BLaER1 (cell line): ENCODE results near the gene CALB2.
"Not testable (repeated sequence)": the region's sequence is repeated elsewhere in the genome, so short reads cannot be mapped to it uniquely, and the experiment has no call there.

Source experiments
- H3K27ac ChIP-seq: shearing (Covaris generic); formaldehyde crosslinking; 2 replicates; pipeline ENCODE4 v1.8.1; 2022
- H3K27me3 ChIP-seq: shearing (Covaris generic); formaldehyde crosslinking; 2 replicates; pipeline ENCODE4 v1.8.1; 2022
- H3K36me3 ChIP-seq: shearing (Covaris generic); formaldehyde crosslinking; 2 replicates; pipeline ENCODE4 v1.8.1; 2022
- H3K4me1 ChIP-seq: shearing (Covaris generic); formaldehyde crosslinking; 2 replicates; pipeline ENCODE4 v1.8.1; 2022
- H3K4me2 ChIP-seq: shearing (Covaris generic); formaldehyde crosslinking; 2 replicates; pipeline ENCODE4 v1.8.1; 2022
- H3K4me3 ChIP-seq: shearing (Covaris generic); formaldehyde crosslinking; 2 replicates; pipeline ENCODE4 v1.8.1; 2022
- H3K9ac ChIP-seq: shearing (Covaris generic); formaldehyde crosslinking; 2 replicates; pipeline ENCODE4 v1.8.1; 2022
- H3K9me3 ChIP-seq: shearing (Covaris generic); formaldehyde crosslinking; 2 replicates; pipeline ENCODE4 v1.8.1; 2022
- H4K20me1 ChIP-seq: shearing (Covaris generic); formaldehyde crosslinking; 2 replicates; pipeline ENCODE4 v1.8.1; 2022
- Cebpa-rat ChIP-seq: shearing (Covaris generic); IDR thresholded peaks from 2 replicates; pipeline ENCODE4 v1.8.1; 2022

Gene CALB2

DNA sequence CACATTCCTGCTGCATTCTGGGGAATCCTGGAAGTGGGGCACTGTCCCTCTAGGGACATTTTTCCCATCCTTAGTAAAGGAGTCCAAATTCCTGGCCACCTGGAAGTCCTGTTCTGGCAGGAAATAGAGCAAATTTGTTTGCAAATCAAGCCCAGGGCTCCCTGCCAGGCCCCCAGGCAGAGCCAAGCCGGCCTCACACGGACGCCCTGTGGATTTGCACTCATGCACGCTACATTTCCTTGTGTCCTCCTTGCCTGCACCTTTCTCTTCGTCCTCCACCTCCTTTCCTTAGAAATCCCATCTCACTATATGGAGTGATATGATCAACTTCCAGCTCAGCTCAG is 7.0 kb upstream of the CALB2 start:
- H4K20me1 ChIP-seq, result no peaks in the 10 kb centered on the region
- no peak overlapping the region for H3K4me2 ChIP-seq
- no peak overlapping the region for H3K4me3 ChIP-seq
- no peaks in the 10 kb centered on the region for H3K4me1 ChIP-seq
- H3K27me3 ChIP-seq, result no peaks in the 10 kb centered on the region
- no peaks in the 10 kb centered on the region for H3K9me3 ChIP-seq
- H3K27ac ChIP-seq, result no peak overlapping the region
- no peaks in the 10 kb centered on the region for H3K36me3 ChIP-seq
- TF ChIP-seq Cebpa-rat, result no peak
- no peak overlapping the region for H3K9ac ChIP-seq

DNA sequence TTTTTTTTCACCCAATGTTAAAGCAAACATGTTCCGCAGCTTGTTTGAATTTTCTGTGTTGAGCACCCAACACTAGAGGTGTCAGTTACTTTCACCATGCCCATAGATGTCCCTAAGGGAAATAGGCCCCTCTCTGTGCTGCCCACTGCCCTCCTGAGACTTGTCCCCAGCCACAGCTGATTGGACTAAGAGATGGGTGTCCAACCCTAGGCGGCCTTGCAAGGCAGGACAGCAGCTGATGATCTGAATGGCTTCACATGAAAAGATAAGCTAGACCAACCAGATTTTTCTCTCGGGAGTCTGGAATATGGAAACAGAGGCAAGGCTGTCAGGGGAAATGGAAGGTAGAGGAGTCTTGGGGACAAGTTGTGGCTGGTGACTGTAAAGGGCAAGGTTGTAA is 6.1 kb upstream of the CALB2 start:
- Histone ChIP-seq H3K4me3 (no peak overlapping the region), H3K9me3 (no peaks in the 10 kb centered on the region), H4K20me1 (no peaks in the 10 kb centered on the region), H3K4me1 (no peaks in the 10 kb centered on the region), H3K4me2 (no peak overlapping the region), H3K27me3 (no peaks in the 10 kb centered on the region), H3K9ac (no peak overlapping the region), H3K27ac (no peak overlapping the region), H3K36me3 (no peaks in the 10 kb centered on the region)
- no peak for TF ChIP-seq Cebpa-rat

DNA sequence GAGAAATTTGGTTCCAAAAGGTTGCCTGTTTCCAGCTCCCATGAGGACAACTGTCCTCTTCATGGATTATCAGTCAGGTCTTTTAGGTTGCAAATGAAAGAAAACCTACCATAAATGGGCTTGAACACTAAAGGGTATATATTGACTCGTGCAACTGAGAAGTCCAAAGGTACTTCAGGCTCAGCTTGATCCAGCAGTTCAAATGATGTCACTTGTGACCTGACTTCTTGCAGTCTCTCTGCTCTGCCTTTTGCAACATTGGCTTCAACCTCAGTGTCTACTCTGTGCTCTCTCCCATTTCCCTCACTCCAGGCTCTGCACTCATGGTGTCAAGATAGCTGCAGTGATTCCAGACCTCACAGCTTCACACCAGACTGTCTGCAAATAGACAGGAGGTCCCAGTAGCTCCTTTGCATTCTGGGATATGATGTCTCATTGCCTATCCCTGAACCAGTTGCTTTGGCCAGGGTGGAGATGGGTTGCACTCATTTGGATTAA is 5.5 kb upstream of the CALB2 start:
- no peak overlapping the region for H3K4me2 ChIP-seq
- no peak overlapping the region for H3K27ac ChIP-seq
- no peak for TF ChIP-seq Cebpa-rat
- no peaks in the 10 kb centered on the region for H3K4me1 ChIP-seq
- H4K20me1 ChIP-seq, result no peaks in the 10 kb centered on the region
- H3K4me3 ChIP-seq, result no peak overlapping the region
- H3K36me3 ChIP-seq, result no peaks in the 10 kb centered on the region
- no peak overlapping the region for H3K9ac ChIP-seq
- H3K9me3 ChIP-seq, result no peaks in the 10 kb centered on the region
- H3K27me3 ChIP-seq, result no peaks in the 10 kb centered on the region

DNA sequence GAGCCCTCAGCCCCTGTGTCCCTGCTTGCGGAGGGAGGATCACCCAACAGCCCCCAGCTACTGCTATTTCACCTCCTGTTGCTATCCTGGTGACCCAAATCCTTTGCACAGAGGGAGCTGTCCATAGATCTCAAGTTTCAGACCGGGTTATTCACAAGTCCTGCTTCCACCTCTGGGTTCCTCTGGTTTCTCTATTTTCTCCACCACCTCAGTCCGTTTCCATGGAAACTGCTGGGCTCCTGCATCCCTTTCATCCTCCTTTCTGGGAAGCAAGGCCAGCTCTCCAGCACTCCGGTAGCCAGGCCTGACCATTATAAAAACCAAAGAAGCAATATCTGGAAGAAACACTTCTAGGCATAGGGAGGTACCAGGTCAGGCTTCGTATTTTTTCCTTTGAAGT is 4.8 kb upstream of the CALB2 start:
- H3K4me1 ChIP-seq, result peaks cover 2% of the 10 kb centered on the region
- H4K20me1 ChIP-seq, result no peaks in the 10 kb centered on the region
- H3K27ac ChIP-seq, result no peak overlapping the region
- no peaks in the 10 kb centered on the region for H3K9me3 ChIP-seq
- no peaks in the 10 kb centered on the region for H3K27me3 ChIP-seq
- no peak overlapping the region for H3K4me2 ChIP-seq
- H3K9ac ChIP-seq, result no peak overlapping the region
- no peak for TF ChIP-seq Cebpa-rat
- H3K4me3 ChIP-seq, result no peak overlapping the region
- H3K36me3 ChIP-seq, result no peaks in the 10 kb centered on the region

DNA sequence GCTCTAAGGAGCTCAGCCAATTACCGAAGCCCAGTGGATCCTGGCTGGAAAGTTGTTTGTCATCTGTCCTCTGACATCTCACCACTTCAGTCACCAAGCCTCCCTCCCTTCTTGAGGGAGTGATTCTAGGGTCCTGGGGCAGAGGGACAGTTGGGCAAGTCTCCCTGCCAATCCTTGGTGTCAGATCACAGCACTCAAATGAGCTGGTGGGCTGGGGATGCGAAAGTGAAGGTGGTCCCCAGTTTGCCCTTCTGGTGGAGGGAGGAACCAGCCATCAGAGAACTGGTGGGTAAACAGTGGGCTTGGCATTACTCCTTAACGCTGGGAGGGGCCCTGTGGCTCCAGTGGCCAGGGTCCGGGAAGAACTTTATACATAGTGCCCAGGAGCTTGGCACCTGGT is 4.4 kb upstream of the CALB2 start:
- Histone ChIP-seq H3K27me3 (no peaks in the 10 kb centered on the region), H4K20me1 (no peaks in the 10 kb centered on the region), H3K36me3 (no peaks in the 10 kb centered on the region), H3K4me3 (no peak overlapping the region), H3K27ac (no peak overlapping the region), H3K9me3 (no peaks in the 10 kb centered on the region), H3K4me1 (peaks cover 6% of the 10 kb centered on the region), H3K9ac (no peak overlapping the region), H3K4me2 (no peak overlapping the region)
- TF ChIP-seq Cebpa-rat, result no peak

DNA sequence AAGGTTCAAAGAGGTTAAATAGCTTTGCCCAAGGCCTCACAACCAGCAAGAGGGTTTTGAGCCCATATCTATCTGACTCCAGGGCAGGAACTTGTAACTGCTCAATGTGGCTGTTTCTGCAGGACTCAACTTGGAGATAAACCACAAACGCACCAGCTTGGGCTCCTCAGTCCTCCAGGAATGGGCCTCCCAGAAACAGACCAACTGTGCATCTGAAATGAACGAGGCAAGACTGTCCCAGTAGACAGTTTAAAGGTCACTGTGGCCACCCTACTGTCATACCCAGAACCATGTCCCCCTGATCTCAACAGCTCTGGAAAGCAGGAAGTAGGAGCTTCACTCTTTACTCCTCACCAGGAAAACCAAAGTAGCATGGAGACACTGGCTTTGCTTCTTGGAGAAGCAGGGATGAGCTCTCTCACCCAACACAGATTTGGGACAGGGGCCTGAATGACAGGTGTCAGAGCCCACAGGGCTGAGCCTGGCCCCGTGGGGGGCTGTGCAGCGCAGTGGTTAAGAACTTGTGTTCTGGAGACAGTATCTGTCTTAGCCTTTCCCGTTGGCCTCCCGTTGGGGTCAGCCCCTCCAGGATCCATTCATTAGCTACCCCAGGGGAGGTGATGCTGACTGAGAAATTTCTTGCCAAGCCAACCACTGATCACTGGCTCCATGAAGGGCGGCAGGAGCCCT is 2.3 kb upstream of the CALB2 start:
- no peaks in the 10 kb centered on the region for H3K36me3 ChIP-seq
- no peak overlapping the region for H3K4me3 ChIP-seq
- TF ChIP-seq Cebpa-rat, result no peak
- H4K20me1 ChIP-seq, result no peaks in the 10 kb centered on the region
- no peaks in the 10 kb centered on the region for H3K27me3 ChIP-seq
- H3K9ac ChIP-seq, result no peak overlapping the region
- H3K4me2 ChIP-seq, result no peak overlapping the region
- no peaks in the 10 kb centered on the region for H3K9me3 ChIP-seq
- peaks cover 6% of the 10 kb centered on the region for H3K4me1 ChIP-seq
- H3K27ac ChIP-seq, result no peak overlapping the region

DNA sequence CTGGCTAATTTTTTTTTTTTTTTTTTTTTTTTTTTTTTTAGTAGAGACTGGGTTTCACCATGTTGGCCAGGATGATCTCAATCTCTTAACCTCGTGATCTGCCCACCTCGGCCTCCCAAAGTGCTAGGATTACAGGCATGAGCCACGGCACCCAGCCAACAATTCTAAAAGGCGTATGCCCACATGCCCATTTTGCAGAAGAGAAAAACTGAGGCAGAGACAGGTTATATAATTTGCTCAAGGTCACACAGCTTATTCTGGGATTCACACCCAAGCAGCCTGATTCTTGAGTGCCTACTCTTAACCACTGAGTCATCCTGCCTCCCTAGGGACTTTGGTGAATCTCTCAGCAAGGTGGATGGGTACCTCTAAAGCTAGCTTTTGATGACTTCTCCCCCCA is 1.6 kb upstream of the CALB2 start:
- not testable (repeated sequence) for H3K4me2 ChIP-seq, H3K4me3 ChIP-seq, H3K9me3 ChIP-seq, H3K27ac ChIP-seq, H3K36me3 ChIP-seq, H3K27me3 ChIP-seq, H3K9ac ChIP-seq, H3K4me1 ChIP-seq, H4K20me1 ChIP-seq

DNA sequence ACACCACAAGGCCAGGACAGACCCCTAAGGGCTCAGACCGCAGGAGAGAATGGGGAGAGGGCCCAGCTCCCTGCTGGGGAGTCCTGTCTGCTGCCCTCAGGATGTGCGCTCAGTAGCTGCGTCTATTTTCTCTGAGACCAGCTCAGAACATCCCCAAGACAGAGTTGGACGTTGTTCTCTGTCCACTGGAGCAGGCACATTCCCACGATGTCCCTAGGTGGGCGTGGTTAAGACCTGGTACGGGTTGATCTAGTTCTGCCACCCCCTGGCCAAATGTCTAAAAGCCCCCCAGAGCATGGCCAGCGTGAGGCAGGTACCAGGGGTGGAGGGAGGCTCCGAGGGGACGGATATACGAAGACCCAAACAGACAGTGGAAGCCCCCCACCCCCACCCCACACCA is 842 bp upstream of the CALB2 start:
- TF ChIP-seq Cebpa-rat, result no peak
- Histone ChIP-seq H3K9me3 (no peaks in the 10 kb centered on the region), H3K4me2 (0 out of 2 replicates have a peak overlapping the region, but pooled peaks have one; percentile 90), H3K27me3 (no peaks in the 10 kb centered on the region), H4K20me1 (no peaks in the 10 kb centered on the region), H3K27ac (no peak overlapping the region), H3K4me3 (no peak overlapping the region), H3K9ac (no peak overlapping the region), H3K4me1 (peaks cover 6% of the 10 kb centered on the region), H3K36me3 (no peaks in the 10 kb centered on the region)

DNA sequence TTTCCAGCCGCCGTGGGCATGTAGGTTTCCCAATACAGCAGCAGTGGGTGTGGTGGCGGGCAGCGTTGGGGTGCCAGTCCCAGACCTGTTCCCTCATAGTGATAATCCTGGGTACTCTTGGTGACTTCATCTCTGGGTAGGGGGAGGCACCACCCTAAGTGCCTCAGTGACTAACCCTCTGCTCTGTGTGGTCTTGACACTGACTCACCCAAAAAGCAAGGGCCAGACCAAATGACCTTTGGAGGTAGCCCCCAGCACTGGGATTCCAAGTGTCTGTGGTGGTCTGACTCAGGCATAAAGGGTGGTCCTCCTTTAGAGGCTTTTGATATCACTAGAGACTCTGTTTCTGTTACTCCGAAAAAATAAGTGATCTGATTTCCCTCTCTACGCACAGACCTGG is 908 bp downstream of the CALB2 start:
- no peak overlapping the region for H3K9ac ChIP-seq
- no peak overlapping the region for H3K27ac ChIP-seq
- H3K36me3 ChIP-seq, result no peaks in the 10 kb centered on the region
- no peak overlapping the region for H3K4me2 ChIP-seq
- no peak for TF ChIP-seq Cebpa-rat
- H3K27me3 ChIP-seq, result no peaks in the 10 kb centered on the region
- no peaks in the 10 kb centered on the region for H4K20me1 ChIP-seq
- H3K4me3 ChIP-seq, result no peak overlapping the region
- peaks cover 6% of the 10 kb centered on the region for H3K4me1 ChIP-seq
- H3K9me3 ChIP-seq, result no peaks in the 10 kb centered on the region

DNA sequence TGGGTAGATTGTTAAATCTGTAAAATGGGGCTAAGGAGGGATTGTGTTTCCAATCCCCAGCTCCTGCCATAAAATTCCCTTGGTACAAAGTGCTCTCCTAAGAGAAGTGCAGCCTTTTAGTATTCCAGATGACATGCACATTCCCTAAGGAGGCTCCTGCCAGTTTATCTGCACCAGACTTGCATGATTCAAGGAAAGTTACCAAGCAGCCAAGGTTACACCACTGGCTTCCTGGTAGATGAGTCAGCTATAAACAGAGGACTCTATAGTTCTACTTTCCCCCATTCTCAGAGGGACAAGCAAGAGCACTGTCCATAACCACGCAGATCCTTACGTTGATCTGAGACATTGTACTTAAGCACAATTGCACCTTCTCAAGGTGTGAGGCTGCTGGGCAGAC is 1.9 kb downstream of the CALB2 start:
- no peaks in the 10 kb centered on the region for H3K9me3 ChIP-seq
- no peak overlapping the region for H3K4me2 ChIP-seq

DNA sequence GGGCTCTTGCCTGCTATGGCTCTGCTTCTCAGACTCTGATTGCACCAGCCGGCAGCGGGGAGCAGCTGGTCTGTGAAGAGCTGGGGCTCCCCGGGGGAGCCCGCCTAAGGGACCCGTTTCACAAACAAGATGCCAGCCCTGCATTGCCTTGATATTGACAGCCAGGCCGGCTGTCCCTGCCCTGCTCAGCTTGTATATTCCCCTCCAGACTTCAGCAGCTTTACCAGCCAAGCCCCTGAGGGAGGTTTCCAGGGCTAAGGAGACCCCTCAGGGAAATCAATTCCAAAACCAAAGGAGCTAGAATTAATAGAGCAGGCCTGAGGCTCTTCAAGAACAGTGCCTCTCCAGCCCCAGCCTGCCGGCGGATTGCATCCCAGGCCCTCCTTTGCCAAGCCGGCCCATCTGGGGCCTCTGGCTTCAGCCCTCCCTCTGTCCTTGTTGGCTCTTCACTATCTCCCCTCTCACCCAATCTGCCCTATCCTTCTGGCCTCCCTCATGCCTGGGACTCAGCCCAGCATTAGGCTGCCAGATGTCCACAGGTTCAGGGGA is 5.7 kb downstream of the CALB2 start:
- no peak overlapping the region for H3K27ac ChIP-seq
- no peak overlapping the region for H3K4me3 ChIP-seq
- H3K9me3 ChIP-seq, result no peaks in the 10 kb centered on the region
- no peaks in the 10 kb centered on the region for H3K27me3 ChIP-seq
- no peaks in the 10 kb centered on the region for H3K36me3 ChIP-seq
- H3K9ac ChIP-seq, result no peak overlapping the region
- H4K20me1 ChIP-seq, result no peaks in the 10 kb centered on the region
- H3K4me2 ChIP-seq, result no peak overlapping the region
- H3K4me1 ChIP-seq, result peaks cover 5% of the 10 kb centered on the region
- TF ChIP-seq Cebpa-rat, result no peak

More for the DNA sequence above, 1.9 kb downstream of the CALB2 start:
- Histone ChIP-seq H3K27me3 (no peaks in the 10 kb centered on the region), H4K20me1 (no peaks in the 10 kb centered on the region), H3K9ac (no peak overlapping the region), H3K4me3 (no peak overlapping the region), H3K4me1 (peaks cover 6% of the 10 kb centered on the region), H3K27ac (no peak overlapping the region), H3K36me3 (no peaks in the 10 kb centered on the region)
- TF ChIP-seq Cebpa-rat, result no peak
